HG03442 (cell line): ENCODE data around the gene NPEPL1.
"Not testable (repeated sequence)": the region's sequence is repeated elsewhere in the genome, so short reads cannot be mapped to it uniquely, and the experiment has no call there.

Source experiments
- ATAC-seq: cut with Tn5 transposase; IDR thresholded peaks from one replicate; pipeline ENCODE4 v1.9.1; 2021; ENCODE audit warnings: mild to moderate bottlenecking, moderate library complexity; ENCODE audit not compliant: unreplicated experiment

The NPEPL1 gene

DNA sequence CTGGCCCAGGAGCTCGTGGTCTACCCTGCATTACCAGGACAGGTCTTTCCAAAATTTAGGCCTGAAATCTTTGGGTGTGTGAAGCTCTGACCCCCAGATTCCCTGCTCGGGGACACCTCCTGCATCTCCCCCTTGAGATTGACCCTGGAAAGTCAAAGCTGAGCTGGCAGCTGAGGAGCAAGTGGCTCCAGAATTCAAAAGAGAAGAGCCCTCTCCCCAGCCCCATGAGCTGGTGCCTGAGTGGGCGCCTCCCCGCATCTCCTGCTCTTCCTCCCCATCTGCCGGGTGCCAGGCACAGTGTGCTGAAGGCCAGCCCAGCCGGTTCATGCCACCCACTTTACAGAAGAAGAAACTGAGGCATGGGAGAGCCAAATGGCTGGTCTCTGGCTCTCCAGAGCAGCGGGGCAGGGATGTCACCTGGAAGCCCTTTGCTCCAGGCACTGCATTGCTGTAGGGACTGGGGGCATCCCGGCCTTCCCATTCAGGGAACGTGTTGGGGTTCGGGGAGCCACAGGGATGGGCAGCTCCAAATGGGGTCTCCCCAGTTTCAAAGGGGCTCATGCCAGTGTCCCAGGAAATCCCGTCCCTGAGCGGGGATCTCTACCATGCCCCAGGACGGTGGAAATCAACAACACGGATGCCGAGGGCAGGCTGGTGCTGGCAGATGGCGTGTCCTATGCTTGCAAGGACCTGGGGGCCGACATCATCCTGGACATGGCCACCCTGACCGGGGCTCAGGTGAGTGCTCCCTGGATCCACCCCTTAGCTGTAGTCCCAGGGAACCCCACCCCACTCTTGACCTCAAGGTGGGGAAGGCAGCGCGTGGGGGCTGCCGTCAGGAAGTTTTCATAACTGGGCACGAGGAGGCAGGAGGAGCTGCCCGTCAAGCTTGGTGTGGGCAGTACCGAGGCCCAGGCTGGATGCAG lies 20.5 kb downstream of the NPEPL1 start:
- ATAC-seq: no peak

DNA sequence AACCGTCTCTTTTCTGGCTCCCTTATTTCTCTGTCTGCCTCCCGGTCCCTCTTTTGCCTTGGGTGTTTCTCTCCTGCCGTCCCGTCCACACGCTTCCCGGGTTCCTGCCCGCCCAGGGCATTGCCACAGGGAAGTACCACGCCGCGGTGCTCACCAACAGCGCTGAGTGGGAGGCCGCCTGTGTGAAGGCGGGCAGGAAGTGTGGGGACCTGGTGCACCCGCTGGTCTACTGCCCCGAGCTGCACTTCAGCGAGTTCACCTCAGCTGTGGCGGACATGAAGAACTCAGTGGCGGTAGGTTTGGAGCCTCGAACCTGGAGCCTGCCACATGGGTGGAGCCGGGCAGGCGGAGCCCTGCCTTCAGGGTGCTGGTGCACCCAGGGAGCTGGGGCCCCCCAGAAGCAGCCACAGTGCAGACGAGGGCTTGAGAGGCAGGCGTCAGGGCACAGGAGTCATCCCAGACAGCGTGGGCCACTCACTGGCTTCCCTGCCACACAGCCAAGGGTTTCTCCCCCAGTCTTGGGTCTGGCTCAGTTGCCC lies 21.3 kb downstream of the NPEPL1 start:
- no peak for ATAC-seq

DNA sequence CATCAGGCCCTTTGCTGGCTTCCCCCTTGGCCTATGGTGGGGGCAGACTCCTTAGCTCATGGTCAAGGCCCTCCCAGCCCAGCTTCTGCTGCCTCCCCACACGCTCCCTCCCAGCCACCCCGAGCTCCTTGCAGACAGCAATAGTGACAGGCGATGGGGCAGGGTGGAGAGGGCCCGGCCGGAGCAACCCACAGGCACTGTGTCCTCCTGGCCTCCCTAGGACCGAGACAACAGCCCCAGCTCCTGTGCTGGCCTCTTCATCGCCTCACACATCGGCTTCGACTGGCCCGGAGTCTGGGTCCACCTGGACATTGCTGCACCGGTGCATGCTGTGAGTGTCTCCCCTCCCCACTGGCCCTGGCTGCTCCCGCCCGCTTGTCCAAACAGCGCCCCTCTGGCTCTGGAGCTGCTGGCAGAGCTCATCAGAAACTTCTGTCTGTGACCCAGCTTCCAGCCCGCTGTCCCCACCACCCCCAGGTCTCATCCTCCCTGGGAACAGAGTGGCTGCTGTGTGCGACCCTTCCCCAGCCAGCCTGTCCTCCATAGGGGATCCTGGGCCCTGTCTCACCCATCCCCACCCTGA lies 21.8 kb downstream of the NPEPL1 start:
- ATAC-seq: no peak

DNA sequence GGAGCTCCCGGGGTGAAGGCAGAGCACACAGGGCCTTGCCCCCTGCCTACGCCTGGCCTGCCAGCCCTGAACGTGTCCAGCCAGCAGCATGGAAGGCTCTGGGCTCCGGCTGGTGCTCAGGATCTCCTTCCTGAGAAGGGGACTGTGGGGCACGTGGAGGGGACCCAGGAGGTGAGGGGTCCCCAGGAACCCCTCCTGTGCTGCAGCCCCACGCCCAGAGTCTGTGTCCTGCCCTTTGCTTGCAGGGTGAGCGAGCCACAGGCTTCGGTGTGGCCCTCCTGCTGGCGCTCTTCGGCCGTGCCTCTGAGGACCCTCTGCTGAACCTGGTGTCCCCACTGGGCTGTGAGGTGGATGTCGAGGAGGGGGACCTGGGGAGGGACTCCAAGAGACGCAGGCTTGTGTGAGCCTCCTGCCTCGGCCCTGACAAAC lies 22.3 kb downstream of the NPEPL1 start:
- no peak for ATAC-seq

DNA sequence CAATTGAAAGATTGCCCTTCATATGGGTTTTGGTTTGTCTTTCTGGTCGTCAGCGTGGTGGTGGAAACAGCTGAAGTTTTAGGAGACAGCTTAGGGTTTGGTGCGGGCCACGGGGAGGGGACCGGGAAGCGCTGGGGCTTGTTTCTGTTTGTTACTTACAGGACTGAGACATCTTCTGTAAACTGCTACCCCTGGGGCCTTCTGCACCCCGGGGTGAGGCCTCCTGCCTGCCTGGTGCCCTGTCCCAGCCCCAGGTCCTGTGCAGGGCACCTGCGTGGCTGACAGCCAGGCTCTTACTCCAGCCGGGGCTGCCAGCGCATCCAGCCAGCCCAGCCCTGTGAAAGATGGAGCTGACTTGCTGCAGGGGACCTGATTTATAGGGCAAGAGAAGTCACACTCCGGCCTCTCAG lies 22.8 kb downstream of the NPEPL1 start:
- no peak for ATAC-seq

DNA sequence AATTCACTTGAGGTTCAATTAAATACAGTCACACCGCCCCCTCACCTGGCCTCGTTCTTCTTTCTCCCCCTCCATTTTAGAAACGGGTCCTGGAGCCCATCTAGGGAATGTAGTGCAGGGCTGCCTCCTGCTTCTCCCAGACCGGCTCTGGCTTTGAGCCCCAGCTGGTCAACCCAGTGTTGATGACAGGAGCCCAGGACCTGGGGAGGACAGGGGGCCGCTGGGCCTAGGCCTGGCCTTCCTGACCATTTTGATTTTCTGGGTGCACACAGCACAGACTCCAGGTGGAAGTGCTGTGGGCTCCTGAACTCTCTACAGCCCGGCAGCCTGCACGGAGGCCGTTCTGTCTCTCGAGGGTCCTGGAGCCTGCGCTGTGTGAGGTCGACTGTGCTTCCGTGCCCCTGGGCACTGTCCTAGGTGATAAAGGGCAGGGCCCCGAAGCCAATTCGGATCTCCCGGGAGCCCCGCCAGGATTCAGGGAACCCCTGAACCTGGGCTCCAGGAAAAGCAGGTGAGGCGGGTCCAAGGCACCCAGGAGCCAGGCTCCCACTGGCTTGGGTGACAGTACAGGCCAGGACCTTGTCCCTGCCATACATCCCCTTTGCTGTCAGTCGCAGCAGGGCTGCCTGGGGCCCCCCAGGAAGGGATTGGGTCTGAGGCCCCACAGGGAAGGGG lies 23.3 kb downstream of the NPEPL1 start:
- no peak for ATAC-seq

DNA sequence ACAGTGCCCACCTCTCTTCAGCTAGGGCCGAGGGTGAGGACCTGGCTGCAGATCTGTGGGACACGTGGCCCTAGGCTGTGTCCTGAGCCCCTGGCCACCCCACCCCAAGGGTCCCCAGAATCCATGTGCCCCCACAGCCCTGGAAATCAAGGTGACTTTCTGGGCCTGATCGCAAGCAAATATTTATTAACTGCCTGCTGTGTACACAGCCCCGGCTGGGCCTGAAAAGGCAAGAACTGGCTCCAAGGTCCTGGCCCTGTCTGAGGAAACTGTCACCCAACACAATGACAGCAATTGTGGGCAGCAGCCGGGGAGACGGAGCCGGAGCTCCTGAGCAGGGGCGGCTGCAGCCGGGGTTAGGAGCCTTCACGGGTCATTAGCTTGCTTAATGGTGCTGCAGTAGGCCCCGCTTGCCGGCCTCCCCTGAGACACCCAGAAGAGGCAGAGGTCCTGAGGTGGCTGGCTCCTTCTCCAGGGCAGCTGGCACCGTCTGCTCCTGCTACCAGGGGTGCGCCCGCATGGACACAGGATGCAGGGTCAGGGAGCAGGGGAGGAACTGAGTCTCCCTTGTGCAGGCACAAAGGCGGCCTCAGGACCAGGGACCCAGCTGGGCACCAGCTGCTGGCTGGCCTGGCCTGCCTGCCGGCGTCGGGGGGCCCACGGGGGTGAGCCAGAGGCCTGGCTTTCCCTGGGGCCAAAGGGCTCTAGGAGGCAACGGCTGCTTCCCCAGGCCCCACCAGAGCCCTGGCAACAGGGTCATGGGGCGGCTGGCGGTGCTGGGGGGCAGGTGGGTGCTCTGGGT lies 24.1 kb downstream of the NPEPL1 start:
- no peak for ATAC-seq

DNA sequence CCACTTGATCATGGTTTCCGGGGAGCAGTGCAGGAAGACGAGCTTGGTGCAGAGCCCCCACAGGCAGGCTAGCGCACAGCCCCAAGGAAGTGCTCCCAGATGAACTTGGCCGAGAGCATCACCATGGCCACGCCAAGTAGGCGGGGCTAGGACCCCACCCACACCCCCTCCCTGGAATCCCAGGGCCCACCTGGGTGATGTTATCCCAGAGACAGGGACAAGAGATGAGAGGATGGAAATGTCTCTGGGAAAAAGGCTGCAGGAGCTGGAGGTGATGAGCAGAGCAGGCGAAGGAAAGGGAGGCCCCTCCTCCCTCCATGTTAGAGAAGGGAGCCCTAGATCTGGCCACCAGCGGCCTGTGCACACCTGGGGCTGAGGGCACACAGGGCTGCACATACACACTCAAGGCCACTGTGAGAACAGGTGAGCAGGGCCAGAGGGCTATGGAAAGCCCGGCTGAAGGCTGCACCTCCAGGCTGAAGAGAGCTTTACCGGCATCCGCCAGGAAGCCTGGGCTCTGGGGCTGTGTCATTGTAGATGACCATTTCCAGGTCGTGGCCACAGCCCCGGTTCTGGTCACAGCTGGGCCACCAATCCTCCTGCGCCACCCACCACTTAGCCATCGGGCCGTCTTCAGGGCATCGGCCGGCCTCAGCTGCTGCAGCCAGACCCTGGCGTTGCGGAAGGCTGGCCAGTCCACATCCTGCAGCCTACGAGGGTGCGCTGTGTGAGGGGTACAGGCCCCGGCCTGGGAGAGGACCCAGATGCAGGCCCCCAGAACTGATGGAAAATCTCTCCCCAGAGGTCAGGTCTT lies 24.9 kb downstream of the NPEPL1 start:
- no peak for ATAC-seq

DNA sequence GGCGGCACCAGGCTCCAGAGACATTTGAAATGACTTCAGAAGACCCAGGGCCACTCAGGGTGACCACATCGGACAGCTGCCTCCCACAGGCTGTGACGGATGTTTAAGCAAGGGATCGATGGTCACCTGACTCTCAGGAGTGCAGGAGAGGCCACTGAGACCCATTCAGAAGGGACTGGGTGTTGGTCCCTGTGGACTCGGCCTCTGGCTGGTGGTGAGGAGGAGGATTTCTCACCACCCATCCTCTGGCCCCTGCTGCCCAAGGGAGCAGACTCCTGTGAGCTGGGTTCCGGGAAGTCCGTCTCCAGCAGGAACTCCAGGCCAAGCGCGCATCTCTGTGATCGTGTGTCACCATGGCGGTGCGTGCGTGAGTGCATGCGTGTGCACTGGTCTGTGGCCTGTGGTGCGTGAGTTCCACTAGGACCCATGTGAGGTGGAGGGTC lies 25.5 kb downstream of the NPEPL1 start:
- ATAC-seq: no peak

DNA sequence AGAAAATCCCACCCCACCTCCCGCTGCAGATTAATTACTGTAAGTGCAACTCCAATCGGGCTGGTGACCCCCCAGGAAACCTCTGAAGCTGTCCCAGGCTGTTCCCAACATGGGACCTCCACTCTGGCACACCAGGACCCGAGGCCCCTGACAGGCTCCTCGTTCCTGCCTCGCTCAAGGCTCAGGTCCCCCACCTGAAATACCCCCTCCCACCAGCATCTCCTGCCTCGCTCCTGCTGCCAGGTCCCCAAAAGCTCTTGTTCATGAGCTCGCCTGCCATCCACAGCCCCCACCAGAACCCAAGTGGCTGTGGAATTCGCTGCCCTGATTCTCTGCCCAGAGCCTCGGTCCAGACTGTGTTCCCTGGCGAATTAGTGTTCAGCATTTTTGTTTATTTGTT lies 26.1 kb downstream of the NPEPL1 start:
- no peak for ATAC-seq

DNA sequence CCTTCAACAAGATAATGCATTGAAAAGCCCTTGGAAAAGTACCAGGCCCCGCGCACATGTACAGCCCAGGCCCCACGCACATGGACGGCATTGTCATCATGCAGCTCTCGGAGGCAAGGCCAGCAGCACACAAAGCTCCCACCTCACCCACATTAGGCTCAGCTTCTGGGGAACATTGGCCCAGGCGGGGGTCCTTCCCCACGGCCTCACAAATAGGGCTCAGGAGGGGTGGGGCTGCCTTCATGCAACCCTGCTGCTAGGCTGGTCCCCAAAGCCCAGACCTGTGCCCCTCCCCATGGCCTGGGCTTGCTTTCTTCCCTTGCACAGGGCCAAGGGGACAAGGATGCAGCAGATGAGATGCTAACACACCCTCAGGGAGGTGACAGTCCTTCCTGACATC lies 26.7 kb downstream of the NPEPL1 start:
- no peak for ATAC-seq

DNA sequence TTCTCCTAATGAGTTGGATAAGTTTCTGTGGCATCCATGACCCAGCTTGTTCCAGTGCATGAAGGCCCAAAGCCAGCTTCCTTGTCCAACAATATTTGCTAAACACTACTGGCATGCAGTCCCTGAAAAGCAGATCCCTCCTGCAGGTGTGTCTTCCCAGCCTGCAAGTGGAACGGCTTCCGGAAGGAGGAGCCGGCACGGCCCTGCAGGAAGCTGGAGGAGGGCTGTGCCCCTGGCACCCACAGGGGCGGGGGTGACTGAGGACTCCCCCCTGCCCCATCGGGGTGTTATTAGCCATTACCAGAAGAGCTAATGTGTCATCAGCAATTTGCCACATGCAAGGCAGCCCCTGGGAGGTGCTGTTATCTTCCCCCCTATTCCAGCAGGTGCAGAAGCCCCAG lies 27.4 kb downstream of the NPEPL1 start:
- ATAC-seq: no peak

DNA sequence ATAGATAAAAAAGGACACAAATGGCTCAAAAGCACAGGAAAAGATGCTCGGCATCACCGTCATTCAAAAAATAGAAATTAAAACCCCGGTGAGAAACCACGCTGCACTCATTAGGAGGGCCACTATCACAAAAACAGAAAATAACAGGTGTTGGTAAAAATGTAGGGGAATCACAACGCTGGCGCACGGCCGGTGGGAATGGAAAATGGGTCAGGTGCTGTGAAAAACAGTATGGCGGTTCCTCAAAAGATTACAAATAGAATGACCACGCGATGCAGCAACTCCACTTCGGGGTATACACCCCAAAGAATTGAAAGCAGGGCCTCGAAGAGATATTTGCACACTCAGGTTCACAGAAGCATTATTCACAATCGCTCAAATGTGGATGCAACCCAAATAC lies 28.3 kb downstream of the NPEPL1 start:
- ATAC-seq: no peak

DNA sequence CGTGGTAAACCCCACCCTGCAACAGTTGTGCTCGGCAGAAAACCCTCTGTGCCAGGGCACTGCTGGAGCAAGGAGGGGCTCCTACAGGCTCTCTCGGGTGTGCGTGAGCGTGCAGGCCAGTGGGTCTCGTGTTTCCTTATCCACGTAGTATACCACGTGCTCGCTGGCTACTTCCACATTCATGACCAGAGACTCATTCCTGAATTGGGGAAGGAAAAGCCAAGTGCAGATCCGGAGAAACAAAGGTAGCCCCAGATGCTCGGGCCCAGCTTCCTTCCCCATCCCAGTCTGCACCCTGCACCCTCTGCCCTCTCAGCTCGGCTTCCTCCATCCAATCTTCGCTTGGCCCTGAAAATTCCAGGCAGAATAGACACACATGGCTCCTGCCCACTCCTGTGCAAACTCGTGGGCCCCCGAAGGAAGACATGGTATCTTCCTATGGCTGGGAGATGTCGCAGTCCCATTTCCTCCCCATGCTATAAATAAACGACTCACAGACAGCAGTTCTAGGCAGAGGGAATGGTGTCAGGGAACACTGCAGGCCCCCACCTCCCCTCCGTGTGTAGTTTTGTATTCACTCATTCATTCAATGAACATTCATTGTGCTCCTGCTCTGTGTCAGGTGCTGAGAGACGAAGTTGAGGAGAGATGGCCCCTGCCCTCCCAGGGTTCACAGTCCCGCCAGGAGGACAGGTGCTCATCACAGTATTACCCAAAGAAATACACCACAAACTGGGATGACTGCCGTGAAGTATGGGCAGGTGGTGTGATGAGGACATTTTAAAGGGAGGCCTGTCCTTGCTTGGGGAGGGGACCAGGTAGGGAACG lies 29.6 kb downstream of the NPEPL1 start:
- ATAC-seq: no peak

DNA sequence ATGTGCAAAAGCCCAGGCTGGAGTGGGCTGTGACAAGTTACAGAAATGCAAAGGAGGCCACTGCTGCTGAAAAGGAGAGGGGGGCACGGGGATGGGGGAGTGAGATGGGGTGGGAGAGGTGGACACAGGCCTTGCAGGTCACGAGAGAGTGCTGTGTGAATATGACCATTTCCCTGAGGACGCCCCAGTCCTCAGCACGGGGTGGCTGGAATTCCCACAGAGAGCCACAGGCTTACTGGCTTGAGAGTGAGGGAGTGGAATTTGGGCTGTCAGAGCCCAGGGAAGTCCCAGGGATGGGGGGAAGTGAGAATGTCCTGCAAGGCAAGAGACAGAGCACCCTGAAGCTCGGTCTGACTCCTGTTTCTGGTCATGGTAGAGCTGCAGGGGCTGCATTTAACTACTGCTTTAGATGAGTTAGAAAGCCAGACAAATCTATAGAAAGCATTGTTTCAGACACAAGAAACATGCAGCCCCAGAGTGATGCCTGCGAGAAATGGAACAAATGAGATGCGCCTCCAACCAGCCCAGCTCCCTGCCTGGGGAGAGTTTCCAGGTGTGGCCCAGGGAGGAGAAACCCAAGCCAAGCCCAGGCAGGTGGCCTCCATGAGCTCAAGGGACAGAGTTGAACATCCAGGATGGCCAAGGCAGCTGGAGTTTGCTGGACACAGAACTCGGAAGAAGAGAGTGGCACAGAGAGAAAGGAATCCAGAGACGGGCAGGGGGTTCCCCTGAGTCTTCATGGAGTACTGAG lies 30.5 kb downstream of the NPEPL1 start:
- ATAC-seq: no peak

DNA sequence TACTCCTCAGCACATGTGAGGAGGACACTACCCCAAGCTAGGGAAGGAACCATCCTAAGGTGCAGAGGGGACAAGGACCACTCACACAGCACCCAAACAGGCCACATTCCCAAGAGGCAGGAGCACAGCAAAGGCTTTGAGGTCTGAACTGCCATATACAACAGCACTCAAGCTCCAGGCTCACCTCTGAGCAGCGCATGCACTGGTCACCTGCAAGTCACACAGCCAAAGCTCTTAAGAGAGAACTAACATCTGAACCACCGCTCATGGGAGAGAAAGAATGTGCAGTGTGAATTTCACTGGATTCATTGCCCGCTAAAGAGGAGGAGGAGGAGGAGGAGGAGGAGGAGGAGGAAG lies 31.0 kb downstream of the NPEPL1 start:
- ATAC-seq: no peak

DNA sequence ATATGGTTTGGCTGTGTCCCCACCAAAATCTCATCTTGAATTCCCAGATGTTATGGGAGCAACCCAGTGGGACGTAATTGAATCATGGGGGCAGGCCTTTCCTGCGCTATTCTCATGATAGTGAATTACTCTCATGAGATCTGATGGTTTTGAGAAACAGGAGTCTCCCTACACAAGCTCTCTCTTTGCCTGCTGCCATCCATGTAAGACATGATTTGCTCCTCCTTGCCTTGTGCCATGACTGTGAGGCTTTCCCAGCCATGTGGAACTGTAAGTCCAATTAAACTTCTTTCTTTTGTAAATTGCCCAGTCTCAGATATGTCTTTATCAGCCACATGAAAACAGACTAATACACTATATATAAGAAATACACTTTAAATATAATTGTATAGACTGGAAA lies 33.6 kb downstream of the NPEPL1 start:
- not testable (repeated sequence) for ATAC-seq

DNA sequence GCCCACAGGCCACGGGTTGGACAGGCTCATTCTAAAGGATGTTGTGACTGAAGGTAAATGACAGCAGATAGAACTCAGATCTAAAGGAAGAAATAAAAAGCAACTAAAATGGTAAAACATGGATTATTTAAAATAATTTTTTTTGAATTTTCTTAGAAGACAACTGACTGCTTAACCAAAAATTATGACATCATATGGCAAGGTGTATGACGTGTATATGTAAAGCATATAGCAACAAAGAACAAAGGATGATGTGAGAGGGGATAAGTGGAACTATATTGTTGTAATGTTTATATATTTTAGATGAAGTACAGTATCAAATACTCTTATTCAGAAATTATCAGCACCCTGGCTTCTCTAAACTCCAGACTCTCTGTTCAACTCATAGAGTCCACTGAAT lies 38.6 kb downstream of the NPEPL1 start:
- ATAC-seq: no peak
